Hematopoietic multipotent progenitor cell treated with erythropoietin and hydrocortisone succinate and interleukin-3 and kit ligand, for 17 days (in vitro differentiated cells): ENCODE results near the gene CFAP20DC.
"Not testable (repeated sequence)": the region's sequence is repeated elsewhere in the genome, so short reads cannot be mapped to it uniquely, and the experiment has no call there.

Source experiments
- DNase-seq: peaks from one replicate; pipeline ENCODE4 v3.0.0-alpha.2; 2015; ENCODE audit warnings: low spot score

The CFAP20DC gene

GRCh38 chr3:58962816-58963215 lies 87.0 kb downstream of the CFAP20DC start:
- no peak for DNase-seq

GRCh38 chr3:58962040-58962651 lies 87.7 kb downstream of the CFAP20DC start:
- DNase-seq = no peak

GRCh38 chr3:58955308-58955707 lies 94.5 kb downstream of the CFAP20DC start:
- DNase-seq = no peak

GRCh38 chr3:58953288-58953687 lies 96.5 kb downstream of the CFAP20DC start:
- no peak for DNase-seq

GRCh38 chr3:58952128-58952917 lies 97.5 kb downstream of the CFAP20DC start:
- no peak for DNase-seq

GRCh38 chr3:58948018-58948417 lies 101.8 kb downstream of the CFAP20DC start:
- no peak for DNase-seq

GRCh38 chr3:58946875-58947274 lies 103.0 kb downstream of the CFAP20DC start:
- no peak for DNase-seq

- no peak for DNase-seq
Measured at GRCh38 chr3:58938057-58938456, 111.8 kb downstream of the CFAP20DC start.

- DNase-seq = no peak
Measured at GRCh38 chr3:58924578-58924977, 125.2 kb downstream of the CFAP20DC start.

- peak; percentile 4 for DNase-seq
Measured at GRCh38 chr3:58900386-58900785, 149.4 kb downstream of the CFAP20DC start.

GRCh38 chr3:58899953-58900298 lies 149.9 kb downstream of the CFAP20DC start:
- peak; percentile 5 for DNase-seq

GRCh38 chr3:58899159-58899952 lies 150.5 kb downstream of the CFAP20DC start:
- peak; percentile 6 for DNase-seq

- DNase-seq = no peak
Measured at GRCh38 chr3:58898513-58898912, 151.3 kb downstream of the CFAP20DC start.

- no peak for DNase-seq
Measured at GRCh38 chr3:58897646-58898045, 152.2 kb downstream of the CFAP20DC start.

GRCh38 chr3:58895678-58896077 lies 154.1 kb downstream of the CFAP20DC start:
- not testable (repeated sequence) for DNase-seq

GRCh38 chr3:58892526-58892925 lies 157.3 kb downstream of the CFAP20DC start:
- not testable (repeated sequence) for DNase-seq

GRCh38 chr3:58888087-58888486 lies 161.7 kb downstream of the CFAP20DC start:
- DNase-seq = no peak

GRCh38 chr3:58884453-58884852 lies 165.4 kb downstream of the CFAP20DC start:
- no peak for DNase-seq

GRCh38 chr3:58880182-58880581 lies 169.6 kb downstream of the CFAP20DC start:
- no peak for DNase-seq

GRCh38 chr3:58874795-58875194 lies 175.0 kb downstream of the CFAP20DC start:
- no peak for DNase-seq

GRCh38 chr3:58874248-58874741 lies 175.5 kb downstream of the CFAP20DC start:
- no peak for DNase-seq

GRCh38 chr3:58868097-58868779 lies 181.6 kb downstream of the CFAP20DC start:
- DNase-seq = no peak
